GM10847 (cell line): ENCODE results near the gene HSD17B8.

Experiments
- POLR2A ChIP-seq: IDR thresholded peaks from 2 replicates; pipeline ENCODE4 v1.6.1; 2011; ENCODE audit not compliant: insufficient read length; ENCODE audit errors: extremely low read depth

HSD17B8 gene

GRCh38 chr6:33206027-33206863, 1.8 kb downstream of the HSD17B8 start:
- no peak for TF ChIP-seq POLR2A

GRCh38 chr6:33206864-33207551, 2.6 kb downstream of the HSD17B8 start:
- no peak for TF ChIP-seq POLR2A

GRCh38 chr6:33207552-33208090, 3.2 kb downstream of the HSD17B8 start:
- no peak for TF ChIP-seq POLR2A

DNA sequence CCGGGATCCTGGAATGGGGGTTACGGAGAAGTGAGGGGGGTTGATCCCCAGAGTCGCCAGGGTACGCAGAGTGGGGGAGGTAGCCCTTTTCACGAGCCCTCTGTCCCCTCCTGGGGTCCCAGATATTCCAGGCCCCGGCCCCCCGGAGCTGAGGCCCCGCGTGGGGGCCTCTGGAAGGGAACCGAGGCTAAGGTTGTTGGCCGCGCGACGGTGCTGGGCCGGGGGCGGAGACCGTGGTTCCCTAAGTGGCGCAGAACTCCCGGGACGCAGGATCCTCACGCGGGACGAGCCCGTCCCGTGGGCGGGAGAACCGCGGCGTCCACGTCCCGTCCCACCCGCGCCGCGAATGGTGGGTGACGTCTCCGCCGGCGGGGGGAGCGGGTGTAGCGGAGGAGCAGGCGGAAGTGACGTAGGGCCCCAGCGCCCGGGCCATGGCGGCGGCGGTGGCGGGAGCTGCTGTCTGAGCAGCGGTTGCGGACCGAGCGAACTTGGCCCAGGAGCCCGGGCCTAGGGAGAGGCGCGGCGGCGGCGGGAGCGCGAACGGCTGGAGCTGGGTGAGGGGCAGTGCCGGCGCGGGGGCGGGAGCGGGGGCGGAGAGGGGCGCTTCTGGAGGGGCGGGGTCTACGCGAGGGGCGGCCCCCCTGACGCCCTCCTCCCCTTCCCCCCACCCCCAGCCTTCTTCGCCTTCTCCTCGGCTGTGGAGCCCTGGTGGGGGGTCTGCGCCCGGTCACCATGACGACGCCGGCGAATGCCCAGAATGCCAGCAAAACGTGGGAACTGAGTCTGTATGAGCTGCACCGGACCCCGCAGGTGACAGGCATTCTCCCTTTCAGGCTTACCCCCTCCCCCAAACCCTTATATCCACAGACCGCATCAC, 3.9 kb downstream of the HSD17B8 start, which contains the start of gene RING1:
Gene RING1, plus strand, starts transcription at position 410 of the 877 bp plus-strand sequence. Its CDS starts 323 bp downstream, at position 733.
- peak; percentile 96 for TF ChIP-seq POLR2A

- no peak for TF ChIP-seq POLR2A
These were observed 5.4 kb downstream of the HSD17B8 start for GRCh38 chr6:33209856-33210255.

DNA sequence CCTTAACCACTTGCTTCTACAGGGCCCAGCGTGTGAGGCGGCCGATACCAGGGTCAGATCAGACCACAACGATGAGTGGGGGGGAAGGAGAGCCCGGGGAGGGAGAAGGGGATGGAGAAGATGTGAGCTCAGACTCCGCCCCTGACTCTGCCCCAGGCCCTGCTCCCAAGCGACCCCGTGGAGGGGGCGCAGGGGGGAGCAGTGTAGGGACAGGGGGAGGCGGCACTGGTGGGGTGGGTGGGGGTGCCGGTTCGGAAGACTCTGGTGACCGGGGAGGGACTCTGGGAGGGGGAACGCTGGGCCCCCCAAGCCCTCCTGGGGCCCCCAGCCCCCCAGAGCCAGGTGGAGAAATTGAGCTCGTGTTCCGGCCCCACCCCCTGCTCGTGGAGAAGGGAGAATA, 6.7 kb downstream of the HSD17B8 start:
- TF ChIP-seq POLR2A, result no peak

DNA sequence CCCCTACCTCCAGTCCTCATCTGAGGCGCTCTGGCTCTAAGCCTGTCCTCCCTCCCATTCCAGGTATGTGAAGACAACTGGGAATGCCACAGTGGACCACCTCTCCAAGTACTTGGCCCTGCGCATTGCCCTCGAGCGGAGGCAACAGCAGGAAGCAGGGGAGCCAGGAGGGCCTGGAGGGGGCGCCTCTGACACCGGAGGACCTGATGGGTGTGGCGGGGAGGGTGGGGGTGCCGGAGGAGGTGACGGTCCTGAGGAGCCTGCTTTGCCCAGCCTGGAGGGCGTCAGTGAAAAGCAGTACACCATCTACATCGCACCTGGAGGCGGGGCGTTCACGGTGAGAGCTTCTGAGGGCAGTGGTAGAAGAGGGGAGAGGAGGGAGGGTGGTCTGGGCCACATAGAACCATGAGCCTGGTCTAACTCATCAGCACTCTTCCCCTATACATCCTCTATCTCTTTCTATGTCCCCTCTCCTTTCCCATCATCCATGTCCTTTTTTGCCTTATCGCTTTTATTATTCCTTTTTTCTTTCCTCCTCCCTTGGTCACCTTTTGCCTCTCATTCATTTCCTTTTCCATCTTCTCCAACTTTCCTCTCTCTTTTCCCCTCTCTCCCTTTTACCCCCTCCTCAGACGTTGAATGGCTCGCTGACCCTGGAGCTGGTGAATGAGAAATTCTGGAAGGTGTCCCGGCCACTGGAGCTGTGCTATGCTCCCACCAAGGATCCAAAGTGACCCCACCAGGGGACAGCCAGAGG, 7.4 kb downstream of the HSD17B8 start:
- TF ChIP-seq POLR2A, result no peak

DNA sequence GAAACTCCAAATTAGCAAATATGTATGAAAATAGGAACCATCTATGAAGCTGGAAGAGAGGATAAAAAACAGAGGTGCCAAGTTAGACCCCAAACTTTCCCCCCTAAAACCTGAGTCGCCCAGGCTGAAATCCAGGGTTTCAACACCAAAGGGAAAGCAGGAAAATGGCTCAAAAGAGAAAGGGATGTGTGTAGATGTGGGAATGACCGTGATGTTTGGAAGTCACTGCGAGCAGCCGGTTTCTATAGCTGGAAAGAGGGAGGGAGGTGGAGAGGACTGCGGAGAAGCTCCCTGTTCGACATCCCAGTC, 8.4 kb downstream of the HSD17B8 start:
- no peak for TF ChIP-seq POLR2A

- no peak for TF ChIP-seq POLR2A
These were observed 8.9 kb downstream of the HSD17B8 start for GRCh38 chr6:33213166-33213988.

DNA sequence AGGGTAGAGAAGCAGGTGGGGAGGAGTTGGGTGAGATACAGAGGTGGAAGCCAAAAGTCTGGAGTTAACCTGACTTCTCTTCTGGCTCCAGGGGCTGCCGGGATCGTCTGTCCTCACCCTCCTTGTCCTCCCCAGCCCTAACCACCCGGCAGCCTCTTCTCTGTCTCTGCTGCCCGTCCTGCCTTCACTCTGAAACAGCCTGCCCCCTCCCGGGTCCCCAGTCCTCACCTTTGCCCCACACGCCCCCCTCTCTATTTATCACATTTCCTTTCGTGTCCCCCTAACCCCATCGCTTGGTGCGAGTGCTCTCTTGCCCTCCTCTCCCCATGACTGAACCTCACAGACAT, 9.5 kb downstream of the HSD17B8 start:
- no peak for TF ChIP-seq POLR2A

GRCh38 chr6:33215271-33216116, 11.0 kb downstream of the HSD17B8 start:
- no peak for TF ChIP-seq POLR2A

- TF ChIP-seq POLR2A, result no peak
These were observed 11.7 kb downstream of the HSD17B8 start for GRCh38 chr6:33216117-33216649.

- TF ChIP-seq POLR2A, result no peak
These were observed 12.8 kb downstream of the HSD17B8 start for GRCh38 chr6:33217246-33217645.
